GM18867 (cell line): ENCODE data around the gene GDF3.
"Not testable (repeated sequence)": the region's sequence is repeated elsewhere in the genome, so short reads cannot be mapped to it uniquely, and the experiment has no call there.

Experiments used
- ATAC-seq: cut with Tn5 transposase; IDR thresholded peaks from one replicate; pipeline ENCODE4 v1.9.1; 2021; ENCODE audit warnings: mild to moderate bottlenecking, moderate library complexity; ENCODE audit not compliant: unreplicated experiment

The GDF3 gene

DNA sequence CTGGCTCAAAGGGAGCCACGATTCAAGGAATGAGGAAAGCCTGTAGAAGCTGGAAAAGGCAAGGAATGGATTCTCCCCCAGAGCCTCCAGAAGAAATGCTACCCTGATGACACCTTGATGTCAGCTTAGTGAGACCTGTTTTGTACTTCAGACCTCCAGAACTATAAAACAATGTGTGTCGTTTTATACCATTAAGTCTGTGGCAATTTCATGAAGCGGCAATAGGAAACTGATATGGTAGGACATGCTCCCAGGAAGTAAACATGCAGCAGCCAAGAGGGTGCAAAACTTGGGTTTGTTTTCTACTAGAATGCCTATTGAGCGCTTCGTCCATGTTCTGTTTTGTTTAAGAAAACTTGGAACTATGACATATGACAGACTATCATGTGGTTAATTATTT is 27.4 kb downstream of the GDF3 start:
- no peak for ATAC-seq

DNA sequence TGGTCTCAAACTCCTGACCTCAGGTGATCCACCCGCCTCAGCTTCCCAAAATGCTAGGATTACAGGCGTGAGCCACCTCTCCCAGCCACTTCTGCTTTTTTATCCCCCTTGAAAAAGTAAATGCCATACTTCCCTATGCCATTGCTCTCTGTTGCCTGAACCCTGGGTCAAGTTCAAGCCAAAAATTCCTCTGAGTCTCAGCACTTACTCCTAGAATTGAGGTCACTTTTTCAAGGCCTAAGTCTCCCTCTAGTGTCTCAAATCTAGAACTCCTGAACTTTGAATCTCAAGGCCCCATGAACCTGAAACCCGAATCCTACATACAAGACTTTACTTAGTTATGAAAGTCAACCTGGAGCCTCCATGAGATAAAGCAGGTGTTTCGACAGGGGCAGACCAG is 28.4 kb downstream of the GDF3 start:
- ATAC-seq: no peak

DNA sequence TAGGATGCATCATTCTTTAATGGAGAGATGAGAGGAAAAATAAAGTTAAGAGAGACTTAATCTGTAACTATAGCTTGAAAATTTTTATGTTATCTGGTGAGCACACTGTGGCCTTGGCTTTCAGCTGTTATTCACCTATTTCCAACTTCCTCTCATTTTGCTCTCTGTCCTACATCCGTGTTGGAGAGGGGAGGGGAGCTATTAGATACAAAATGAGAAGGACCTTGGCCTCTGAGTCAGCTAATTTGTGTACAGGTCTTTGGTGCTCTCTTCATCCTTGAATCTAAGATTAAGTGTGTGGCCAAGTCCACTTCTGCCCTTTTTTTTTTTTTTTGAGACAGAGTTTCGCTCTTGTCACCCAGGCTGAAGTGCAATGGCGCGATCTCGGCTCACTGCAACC is 29.0 kb downstream of the GDF3 start:
- no peak for ATAC-seq

DNA sequence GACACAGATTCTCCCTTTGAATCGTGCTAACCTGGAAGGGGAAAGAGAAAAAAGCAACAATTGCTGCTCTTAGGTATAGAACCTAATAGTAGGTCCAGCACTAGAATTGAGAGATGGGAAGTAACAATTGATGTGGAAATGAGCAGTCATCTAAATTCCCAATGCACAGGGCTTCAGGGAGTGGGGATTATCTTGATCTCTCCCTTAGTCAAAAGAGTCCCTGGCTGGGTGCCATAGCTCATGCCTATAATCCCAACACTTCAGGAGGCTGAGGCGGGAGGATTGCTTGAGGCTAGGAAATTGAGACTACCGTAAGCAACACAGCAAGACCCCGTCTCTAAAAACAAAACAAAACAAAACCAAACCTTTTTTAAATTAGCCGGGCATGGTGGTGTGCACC is 33.8 kb downstream of the GDF3 start:
- ATAC-seq: no peak

DNA sequence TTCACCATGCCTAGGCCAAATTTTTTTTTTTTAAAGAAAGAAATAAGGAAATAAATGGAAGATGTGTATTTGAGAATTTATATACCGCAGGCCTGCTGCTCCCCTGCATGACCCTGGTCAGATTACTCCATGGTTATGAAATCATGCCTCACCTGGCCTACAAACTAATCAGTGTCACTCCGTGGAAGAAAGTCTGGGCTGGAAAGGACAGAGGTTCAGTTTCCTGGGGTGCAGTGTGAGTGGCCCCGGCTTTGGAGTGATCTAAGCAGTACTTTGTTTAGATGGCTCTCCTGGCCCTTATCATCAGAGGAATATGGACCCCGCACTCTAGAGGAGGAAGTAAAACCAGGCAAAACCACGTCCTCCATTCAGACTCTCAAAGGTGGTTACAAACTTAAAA is 39.5 kb downstream of the GDF3 start:
- no peak for ATAC-seq

DNA sequence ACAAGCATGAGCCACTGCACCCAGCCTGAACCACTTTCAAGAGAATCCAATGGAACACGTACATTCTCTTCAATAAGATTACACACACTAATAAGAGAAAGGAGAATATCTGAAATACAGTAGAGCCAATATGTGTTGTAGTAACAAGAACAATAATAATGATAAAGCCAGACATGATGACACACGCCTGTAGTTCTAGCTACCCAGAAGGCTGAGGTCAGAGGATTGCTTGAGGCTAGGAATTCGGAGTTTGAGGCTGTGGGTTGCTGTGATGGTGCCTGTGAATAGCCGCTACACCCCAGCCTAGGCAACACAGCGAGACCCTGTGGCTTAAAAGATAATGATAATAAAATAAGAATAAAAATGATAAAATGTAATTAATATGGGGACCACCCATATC is 45.5 kb downstream of the GDF3 start:
- ATAC-seq: no peak

DNA sequence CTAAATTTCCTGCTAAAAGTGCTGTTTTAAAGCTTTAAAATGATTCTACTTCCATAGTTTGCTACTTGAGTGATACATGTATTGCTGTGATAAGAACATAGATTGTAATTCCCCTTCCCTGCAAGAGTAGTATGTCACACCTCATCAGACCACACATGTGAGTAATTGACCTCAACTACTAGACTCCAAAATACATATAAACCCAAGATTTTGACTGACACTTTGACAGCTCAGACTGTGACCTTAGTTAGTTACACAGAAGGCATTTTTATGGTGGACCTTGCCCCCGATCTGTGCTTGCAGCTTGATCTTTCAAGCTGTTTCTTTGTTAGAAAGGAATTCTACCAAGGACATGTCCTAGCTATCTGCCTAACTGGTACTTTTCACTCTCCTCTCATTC is 48.5 kb downstream of the GDF3 start:
- ATAC-seq: no peak

DNA sequence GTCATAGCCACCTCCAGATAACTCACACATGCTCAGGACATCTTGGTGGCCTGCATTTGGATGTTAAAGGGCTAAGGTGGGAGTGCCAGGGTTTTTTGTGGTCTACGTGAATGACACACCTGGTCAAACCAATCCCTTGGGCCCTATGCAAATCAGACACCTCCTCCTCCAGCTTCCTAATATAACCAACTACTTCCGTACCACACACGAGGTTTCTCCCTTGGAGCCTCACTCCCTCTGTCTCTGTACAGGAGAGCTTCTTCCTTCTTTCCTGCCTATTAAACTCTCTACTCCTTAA is 49.4 kb downstream of the GDF3 start:
- ATAC-seq: no peak

DNA sequence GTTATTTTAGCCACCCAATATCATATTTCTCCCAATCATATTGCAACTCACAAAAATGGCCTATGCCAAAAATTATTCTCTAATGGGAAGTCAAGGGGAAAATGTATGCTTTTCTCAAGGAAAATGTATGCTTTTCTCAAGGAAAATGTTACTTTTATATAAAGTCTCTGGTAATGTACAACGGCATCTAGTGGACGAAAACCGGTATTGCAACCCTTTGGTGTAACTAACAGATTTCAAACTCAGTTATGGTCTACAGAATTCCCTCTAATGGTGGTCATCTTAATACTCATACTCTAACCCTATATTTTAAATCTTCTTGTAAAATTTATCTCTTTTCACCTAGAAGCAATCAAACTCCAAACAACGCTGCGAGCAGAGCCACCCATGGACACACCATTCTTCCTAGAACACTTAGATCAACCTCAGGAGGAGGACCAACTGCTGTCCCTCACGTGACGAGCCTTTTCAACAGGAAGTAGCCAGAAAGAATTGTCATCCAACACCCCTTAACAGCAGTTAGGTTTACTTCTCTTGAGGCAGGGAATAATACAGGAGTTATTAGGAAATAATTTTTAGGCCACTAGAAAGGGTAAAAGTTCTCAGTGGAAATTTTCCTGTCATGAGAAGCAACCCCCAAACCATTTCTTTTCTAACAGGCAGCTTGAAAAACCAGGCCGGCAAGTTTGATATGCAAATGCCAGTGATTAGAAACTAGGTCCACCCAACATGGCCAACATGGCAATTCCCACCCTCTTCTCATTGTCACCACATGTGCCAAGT is 50.0 kb downstream of the GDF3 start:
- no peak for ATAC-seq

DNA sequence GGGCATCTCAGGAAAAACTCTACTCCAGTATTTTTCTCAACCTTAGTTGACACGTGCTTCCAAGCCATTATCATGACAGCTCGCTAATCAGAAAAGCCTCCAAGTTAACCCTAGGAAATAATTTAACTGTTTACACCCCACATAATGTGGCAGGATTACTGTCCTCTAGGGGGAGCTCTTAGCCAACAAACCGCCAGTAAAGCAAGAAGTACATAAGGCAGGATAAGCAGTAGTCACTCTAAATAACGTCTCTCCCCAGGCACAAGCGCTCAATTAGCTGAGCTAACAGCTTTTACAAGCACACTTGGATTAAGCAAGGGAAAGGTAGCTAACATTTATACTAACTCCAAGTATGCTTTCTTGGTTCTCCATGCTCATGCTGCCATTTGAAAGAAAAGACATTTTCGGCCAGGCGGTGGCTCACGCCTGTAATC is 52.7 kb downstream of the GDF3 start:
- ATAC-seq: no peak

DNA sequence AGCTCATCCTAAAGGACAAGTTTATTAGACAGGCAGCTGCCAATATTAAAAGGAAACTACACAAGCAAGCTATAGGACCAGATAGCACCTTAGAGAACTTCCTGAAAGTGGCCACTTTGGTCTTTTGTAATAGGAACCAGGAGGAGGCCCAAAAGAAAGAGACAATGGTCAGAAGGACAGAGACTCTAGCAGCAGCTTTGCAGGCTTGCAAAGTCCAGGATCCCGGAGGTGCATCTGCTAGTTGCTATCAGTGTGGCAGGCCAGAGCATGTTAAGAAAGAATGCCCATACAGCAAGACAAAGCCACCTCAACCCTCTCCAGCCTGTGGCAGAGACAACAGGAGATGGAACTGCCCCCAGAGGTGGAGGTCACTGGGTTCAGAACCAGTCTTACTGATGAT is 53.3 kb downstream of the GDF3 start:
- ATAC-seq: no peak

DNA sequence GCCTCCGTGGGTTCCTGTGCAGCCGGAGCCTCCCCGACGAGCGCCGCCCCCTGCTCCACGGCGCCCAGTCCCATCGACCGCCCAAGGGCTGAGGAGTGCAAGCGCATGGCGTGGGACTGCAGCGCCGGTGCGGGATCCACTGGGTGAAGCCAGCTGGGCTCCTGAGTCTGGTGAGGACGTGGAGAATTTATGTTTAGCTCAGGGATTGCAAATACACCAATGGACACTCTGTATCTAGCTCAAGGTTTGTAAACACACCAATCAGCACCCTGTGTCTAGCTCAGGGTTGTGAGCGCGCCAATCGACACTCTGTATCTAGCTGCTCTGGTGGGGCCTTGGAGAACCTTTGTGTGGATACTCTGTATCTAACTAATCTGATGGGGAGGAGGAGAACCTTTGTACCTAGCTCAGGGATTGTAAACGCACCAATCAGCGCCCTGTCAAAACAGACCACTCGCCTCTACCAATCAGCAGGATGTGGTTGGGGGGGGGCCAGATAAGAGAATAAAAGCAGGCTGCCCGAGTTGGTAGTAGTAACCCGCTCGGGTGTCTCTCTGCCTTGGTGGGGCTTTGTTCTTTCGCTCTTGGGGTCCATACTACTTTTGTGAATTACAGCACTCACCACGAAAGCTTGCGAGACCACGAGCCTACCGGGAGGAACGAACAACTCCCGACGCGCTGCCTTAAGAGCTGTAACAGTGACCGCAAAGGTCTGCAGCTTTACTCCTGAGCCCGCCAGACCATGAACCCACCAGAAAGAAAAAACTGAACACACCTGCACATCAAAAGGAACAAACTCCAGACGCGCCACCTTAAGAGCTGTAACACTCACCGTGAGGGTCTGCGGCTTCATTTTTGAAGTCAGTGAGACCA is 55.2 kb downstream of the GDF3 start:
- not testable (repeated sequence) for ATAC-seq
